ENCODE data around the gene CLDN34. TPM values are rescaled to one million over a fixed set of nuclear protein-coding genes. Genes with fewer than 3 reads are reported as not detected.

The CLDN34 gene
- total RNA-seq, 1 experiment from 2014 or later, result not detected

DNA sequence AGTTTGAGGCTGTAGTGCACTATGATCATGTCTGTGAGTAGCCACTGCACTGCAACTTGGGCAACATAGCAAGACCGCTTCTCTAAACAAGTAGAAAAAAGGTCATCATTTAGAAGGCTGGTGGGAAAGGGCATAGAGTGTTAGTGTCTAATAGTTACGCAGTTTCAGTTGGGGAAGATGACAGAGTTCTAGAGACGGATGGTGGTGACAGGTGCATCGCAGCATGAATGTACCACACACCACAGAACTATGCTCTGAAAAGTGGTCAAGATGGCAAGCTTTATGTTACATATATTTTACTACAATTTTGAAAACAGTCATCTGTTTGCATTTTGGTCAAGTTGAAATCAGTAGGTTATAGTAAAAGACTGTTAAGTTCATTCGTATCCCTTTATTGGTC, 23.7 kb upstream of the CLDN34 start:
- Mint-ChIP-seq H3K4me1 (ENCODE audit: low read depth, unreplicated experiment) (no peaks in the 10 kb centered on the region), H3K36me3 (ENCODE audit: insufficient read depth, unreplicated experiment) (peaks cover 32% of the 10 kb centered on the region), H3K9me3 (ENCODE audit: unreplicated experiment) (no peaks in the 10 kb centered on the region), H3K27me3 (ENCODE audit: insufficient read depth, unreplicated experiment) (no peaks in the 10 kb centered on the region), H3K27ac (ENCODE audit: unreplicated experiment) (no peak overlapping the region), H3K4me3 (ENCODE audit: unreplicated experiment) (no peak overlapping the region)
- DNase-seq, result no peak
- CTCF ChIA-PET, result no interaction called here
- TF ChIP-seq, protein P1, sequence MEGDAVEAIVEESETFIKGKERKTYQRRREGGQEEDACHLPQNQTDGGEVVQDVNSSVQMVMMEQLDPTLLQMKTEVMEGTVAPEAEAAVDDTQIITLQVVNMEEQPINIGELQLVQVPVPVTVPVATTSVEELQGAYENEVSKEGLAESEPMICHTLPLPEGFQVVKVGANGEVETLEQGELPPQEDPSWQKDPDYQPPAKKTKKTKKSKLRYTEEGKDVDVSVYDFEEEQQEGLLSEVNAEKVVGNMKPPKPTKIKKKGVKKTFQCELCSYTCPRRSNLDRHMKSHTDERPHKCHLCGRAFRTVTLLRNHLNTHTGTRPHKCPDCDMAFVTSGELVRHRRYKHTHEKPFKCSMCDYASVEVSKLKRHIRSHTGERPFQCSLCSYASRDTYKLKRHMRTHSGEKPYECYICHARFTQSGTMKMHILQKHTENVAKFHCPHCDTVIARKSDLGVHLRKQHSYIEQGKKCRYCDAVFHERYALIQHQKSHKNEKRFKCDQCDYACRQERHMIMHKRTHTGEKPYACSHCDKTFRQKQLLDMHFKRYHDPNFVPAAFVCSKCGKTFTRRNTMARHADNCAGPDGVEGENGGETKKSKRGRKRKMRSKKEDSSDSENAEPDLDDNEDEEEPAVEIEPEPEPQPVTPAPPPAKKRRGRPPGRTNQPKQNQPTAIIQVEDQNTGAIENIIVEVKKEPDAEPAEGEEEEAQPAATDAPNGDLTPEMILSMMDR (IDR thresholded peaks at IDR 0.05; ENCODE audit: insufficient read depth in 1 of 2, low read depth in 1 of 2, low read length in 1 of 2, severe bottlenecking in 1 of 2, unreplicated experiment in 1 of 2), result no peak
- Histone ChIP-seq H3K36me3 (ENCODE audit: control insufficient read depth, insufficient read depth, low read length) (no peaks in the 10 kb centered on the region), H3K4me3 (ENCODE audit: low read depth, low read length) (no peak overlapping the region), H3K9me3 (no peaks in the 10 kb centered on the region), H3K4me1 (no peaks in the 10 kb centered on the region), H3K27me3 (replicated peaks; ENCODE audit: control insufficient read depth, insufficient read depth, low read length) (no peaks in the 10 kb centered on the region)
- intact Hi-C loops (cut with micrococcal nuclease; ENCODE audit: unreplicated experiment), result no loop called here
- BruUV-seq (replicated peaks), result no TSS peak
- POLR2A ChIA-PET, result no interaction called here

DNA sequence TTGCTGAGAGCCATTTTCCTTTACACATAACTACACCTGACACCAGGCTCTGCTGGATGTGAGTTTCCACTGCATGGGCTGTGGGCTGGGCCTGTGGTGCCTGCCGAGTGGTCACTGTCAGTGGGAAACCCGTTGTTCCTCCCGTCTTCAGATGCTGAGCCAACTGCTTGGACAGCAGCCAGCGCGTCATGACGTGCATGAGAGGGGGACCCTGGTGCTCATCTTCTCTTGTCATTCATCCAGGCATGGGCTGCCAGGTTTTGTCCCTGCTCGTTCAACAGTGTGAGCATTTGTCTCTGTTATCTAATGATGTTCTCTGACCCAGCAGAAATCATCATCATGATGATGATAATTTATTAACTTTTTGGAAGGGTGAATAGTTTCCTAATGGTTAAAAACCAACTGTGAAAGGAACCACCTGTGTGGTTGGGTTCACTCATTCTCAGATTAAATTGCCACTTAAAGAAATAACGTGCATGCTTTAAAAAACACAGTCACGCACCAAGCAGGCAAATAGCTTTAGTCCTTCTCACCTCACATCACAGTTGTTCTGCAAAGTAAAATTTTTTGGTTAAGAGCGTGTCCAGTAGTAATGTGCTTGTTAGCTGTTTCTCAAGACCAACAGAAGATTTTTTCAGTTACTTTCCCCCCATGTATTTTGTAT, 19.9 kb upstream of the CLDN34 start:
- Mint-ChIP-seq H3K27ac (ENCODE audit: unreplicated experiment) (no peak overlapping the region), H3K27me3 (ENCODE audit: insufficient read depth, unreplicated experiment) (no peaks in the 10 kb centered on the region), H3K9me3 (ENCODE audit: unreplicated experiment) (no peaks in the 10 kb centered on the region), H3K4me1 (ENCODE audit: low read depth, unreplicated experiment) (no peaks in the 10 kb centered on the region), H3K36me3 (ENCODE audit: insufficient read depth, unreplicated experiment) (peaks cover 35% of the 10 kb centered on the region), H3K4me3 (ENCODE audit: unreplicated experiment) (no peak overlapping the region)
- no peaks in the 10 kb centered on the region for H3K9me3 ChIP-seq
- TF ChIP-seq, protein P1 (IDR thresholded peaks at IDR 0.05; ENCODE audit: insufficient read depth in 1 of 2, low read depth in 1 of 2, low read length in 1 of 2, severe bottlenecking in 1 of 2, unreplicated experiment in 1 of 2), result no peak
- CTCF ChIA-PET, result no interaction called here
- POLR2A ChIA-PET, result no interaction called here
- H3K4me3 ChIP-seq (ENCODE audit: low read depth, low read length), result no peak overlapping the region
- no TSS peak for BruUV-seq (replicated peaks)
- no peaks in the 10 kb centered on the region for H3K4me1 ChIP-seq
- no peaks in the 10 kb centered on the region for H3K36me3 ChIP-seq (ENCODE audit: control insufficient read depth, insufficient read depth, low read length)
- intact Hi-C loops (cut with micrococcal nuclease; ENCODE audit: unreplicated experiment), result no loop called here
- DNase-seq, result no peak
- H3K27me3 ChIP-seq (replicated peaks; ENCODE audit: control insufficient read depth, insufficient read depth, low read length), result no peaks in the 10 kb centered on the region

DNA sequence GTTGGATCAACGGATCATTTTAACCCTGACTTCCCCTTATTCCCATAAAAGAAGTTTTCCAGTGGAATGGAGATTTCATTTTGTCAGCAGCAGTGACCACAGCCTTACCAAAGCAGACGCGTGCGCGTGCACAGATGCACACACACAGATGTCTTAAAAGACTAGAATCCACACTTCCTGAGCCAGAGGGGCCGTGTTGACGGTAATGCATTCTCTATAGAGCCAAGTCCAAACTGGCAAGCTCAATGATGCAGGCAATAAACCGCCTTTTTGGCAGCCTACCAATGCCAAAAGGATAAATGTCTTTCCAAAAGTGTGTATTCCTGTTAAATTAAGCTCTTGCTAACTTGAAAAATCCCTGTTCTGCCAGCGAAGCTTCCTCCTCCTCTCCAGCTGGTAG, 18.8 kb upstream of the CLDN34 start:
- no peak overlapping the region for H3K4me3 Mint-ChIP-seq (ENCODE audit: unreplicated experiment)
- H3K36me3 ChIP-seq (ENCODE audit: control insufficient read depth, insufficient read depth, low read length), result no peaks in the 10 kb centered on the region
- ChIA-PET CTCF (no interaction called here), POLR2A (no interaction called here)
- intact Hi-C loops (cut with micrococcal nuclease; ENCODE audit: unreplicated experiment), result no loop called here
- H3K4me1 ChIP-seq, result no peaks in the 10 kb centered on the region
- H3K9me3 Mint-ChIP-seq (ENCODE audit: unreplicated experiment), result no peaks in the 10 kb centered on the region
- TF ChIP-seq, protein P1 (IDR thresholded peaks at IDR 0.05; ENCODE audit: insufficient read depth in 1 of 2, low read depth in 1 of 2, low read length in 1 of 2, severe bottlenecking in 1 of 2, unreplicated experiment in 1 of 2), result no peak
- no peak for DNase-seq
- no peaks in the 10 kb centered on the region for H3K27me3 Mint-ChIP-seq (ENCODE audit: insufficient read depth, unreplicated experiment)
- H3K27me3 ChIP-seq (replicated peaks; ENCODE audit: control insufficient read depth, insufficient read depth, low read length), result no peaks in the 10 kb centered on the region
- no TSS peak for BruUV-seq (replicated peaks)
- H3K9me3 ChIP-seq, result no peaks in the 10 kb centered on the region
- H3K4me1 Mint-ChIP-seq (ENCODE audit: low read depth, unreplicated experiment), result no peaks in the 10 kb centered on the region
- H3K4me3 ChIP-seq (ENCODE audit: low read depth, low read length), result no peak overlapping the region
- H3K36me3 Mint-ChIP-seq (ENCODE audit: insufficient read depth, unreplicated experiment), result peaks cover 35% of the 10 kb centered on the region
- no peak overlapping the region for H3K27ac Mint-ChIP-seq (ENCODE audit: unreplicated experiment)

Measured in Caco-2 (cell line).